ENCODE results near the gene TMEM63C.

The TMEM63C gene

DNA sequence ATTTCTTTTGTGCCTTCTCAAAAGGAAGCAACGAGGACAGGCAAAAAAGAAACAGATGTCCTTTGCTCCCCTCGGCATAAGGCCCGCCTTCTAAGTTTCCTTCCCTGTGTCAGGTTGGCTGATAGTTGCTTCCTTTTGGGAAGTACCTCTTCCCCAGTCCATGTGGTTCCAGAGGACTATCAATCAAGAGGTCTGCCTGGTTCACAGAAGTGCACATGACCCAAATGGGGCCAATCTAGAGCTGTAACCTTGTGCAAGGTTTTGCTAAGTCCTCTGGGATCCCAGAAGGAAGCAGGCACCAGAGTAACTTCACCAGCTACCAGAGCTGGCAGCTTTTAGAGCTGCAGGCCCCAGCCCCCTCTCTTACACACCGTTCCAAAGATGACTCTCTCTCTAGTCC is 42.6 kb downstream of the TMEM63C start:
- no peak for DNase-seq (ENCODE audit: low read depth)

DNA sequence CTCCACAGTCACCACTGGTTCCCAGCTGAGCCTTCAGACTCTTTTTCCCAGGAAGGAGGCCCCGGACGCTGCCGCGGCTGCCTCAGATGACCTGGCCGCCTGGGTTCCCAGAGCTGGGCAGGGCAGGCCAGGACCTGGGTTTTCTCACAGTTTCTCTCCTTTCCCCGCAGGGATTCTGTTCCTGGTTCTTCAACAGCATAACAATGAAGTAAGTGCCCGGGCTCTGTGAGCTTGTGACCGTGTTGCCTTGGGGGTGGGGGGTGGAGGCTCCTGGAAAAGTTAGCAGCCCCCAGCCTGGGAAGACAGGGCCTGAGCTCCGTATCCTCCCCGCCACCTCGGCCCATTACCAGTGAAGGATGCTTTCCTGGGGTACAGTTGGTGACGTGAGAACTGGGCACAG is 43.7 kb downstream of the TMEM63C start:
- DNase-seq (ENCODE audit: low read depth): no peak

DNA sequence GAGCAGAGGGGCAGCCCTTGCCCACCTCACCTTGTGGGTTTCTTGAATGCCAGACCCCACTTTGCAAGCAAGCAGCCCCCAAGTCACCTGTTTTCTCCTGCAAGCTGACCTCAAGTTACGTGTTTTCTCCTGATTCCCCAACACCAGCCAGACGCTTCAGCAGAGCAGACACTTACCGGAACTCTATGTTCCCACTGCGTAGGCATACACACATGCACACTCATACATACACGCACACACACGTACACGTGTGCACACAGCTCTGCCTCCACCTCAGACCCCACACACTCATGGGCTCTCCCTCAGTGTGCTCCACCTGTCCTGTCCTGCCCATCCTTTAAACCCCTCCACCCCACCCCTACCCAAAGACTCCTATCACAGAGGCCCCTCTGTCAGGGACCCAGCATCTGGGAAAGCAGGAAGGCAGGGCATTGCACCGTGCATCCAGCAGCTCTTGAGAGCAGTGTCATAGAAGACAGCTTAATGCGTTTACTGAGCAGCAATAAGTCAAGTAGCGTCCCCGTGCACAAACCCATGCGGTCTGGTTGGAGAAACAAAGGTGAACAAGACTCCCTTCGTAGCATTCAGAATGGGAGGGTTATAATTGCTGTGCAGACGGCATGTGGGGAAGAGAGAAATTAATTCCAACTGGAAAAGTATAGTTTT is 44.4 kb downstream of the TMEM63C start:
- DNase-seq (ENCODE audit: low read depth): no peak

DNA sequence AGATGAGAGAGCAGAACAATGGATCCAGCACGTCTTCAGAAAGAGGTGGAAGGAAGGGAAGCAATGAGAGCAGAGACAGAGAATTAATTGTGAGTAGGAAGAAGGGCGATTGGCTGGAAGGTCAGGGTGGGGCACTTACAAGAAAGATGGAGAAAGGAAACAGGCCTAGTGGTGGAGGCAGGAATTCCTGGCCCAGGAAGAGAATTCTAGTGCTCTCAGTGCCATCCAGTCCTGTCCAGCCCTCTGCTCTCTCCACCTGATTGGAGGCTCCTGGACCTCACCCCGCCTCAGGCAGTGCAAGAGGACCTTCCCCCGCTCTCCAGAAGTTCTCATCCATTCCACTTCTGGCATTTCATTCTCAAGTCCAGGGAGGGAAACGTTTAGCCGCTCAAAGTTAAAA is 46.5 kb downstream of the TMEM63C start:
- DNase-seq (ENCODE audit: low read depth): no peak

DNA sequence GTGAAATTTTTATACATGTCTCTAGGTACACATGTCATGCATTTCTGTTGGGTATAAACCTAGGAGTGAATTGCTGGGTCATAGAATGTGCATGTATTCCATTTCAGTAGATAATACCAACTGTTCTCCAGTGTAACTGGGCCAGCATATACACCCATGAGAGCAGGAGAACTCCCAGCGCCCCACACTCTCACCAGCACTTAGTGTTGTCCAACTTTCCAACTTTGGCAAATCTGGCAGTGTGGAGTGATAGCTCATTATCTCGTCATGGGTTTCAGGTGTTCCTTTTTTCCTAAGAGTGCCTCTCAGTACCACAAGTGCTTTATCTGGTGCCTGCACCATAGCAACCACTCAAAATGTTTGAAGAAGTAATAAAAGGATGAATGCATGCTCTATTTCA is 49.3 kb downstream of the TMEM63C start:
- no peak for DNase-seq (ENCODE audit: low read depth)

DNA sequence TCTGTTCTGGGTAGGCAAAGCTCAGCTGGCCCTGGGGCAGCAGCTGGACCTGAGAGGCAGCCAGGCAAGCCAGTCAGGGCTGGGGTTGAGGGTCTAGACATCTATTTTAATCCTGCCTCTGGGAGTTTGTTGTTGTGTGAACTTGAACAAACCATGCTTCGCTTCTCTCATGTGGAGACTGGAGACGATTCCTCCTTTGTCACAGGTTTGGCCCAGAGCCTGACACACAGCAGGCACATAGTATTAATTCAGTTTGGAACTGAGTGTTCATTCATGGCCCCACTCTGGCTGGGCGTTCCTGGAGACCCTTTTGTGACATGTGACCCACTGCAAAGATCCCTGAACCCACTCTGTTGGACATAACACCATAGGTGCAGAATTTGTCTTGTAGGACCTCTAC is 50.1 kb downstream of the TMEM63C start:
- no peak for DNase-seq (ENCODE audit: low read depth)

- no peak for DNase-seq (ENCODE audit: low read depth)
These were observed 55.2 kb downstream of the TMEM63C start for GRCh38 chr14:77236814-77237213.

DNA sequence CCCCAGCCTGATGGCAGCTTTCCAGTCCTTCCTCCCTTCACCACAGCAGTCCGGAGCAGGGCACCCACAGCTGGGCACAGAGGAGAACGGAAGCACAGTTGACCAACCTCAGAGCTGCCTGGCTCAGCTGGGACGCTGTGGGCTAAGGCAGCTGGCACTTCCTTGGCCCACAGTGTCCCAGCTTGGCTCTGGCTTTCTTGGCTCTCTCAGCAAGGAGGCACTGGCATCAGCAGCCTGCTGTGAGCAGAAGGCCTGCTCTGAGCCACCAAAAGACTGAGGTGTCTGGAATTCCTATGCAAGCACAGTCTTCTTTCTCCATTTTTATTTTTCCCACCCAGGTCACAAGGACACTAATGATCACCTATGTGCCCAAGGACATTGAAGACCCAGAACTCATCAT is 56.8 kb downstream of the TMEM63C start:
- no peak for DNase-seq (ENCODE audit: low read depth)

DNA sequence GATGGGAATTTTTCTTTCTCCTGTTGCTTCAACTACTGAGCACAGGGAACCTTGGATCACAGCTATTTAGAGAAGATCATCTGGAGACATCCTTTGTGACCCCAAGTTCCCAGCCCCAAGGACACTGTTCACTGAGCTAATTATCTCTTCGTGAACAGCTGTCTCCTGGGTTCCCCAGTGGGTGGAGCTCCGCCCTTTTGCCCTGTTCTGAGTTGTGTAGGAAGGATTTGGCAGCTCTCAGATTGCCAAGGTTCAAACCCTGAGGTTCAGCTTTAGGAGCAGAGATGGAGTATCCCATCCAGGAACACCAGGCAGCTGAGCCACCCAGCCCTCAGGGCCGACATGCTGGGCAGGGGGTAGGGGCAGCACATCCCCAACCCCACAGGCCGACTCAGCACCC is 57.4 kb downstream of the TMEM63C start:
- no peak for DNase-seq (ENCODE audit: low read depth)

GRCh38 chr14:77239412-77239811 is 57.8 kb downstream of the TMEM63C start:
- DNase-seq (ENCODE audit: low read depth): no peak

GRCh38 chr14:77240336-77240915 is 58.8 kb downstream of the TMEM63C start:
- DNase-seq (ENCODE audit: low read depth): no peak

GRCh38 chr14:77241955-77242354 is 60.4 kb downstream of the TMEM63C start:
- DNase-seq (ENCODE audit: low read depth): no peak

- DNase-seq (ENCODE audit: low read depth): no peak
These were observed 61.2 kb downstream of the TMEM63C start for GRCh38 chr14:77242752-77243151.

- no peak for DNase-seq (ENCODE audit: low read depth)
These were observed 62.3 kb downstream of the TMEM63C start for GRCh38 chr14:77243853-77244252.

DNA sequence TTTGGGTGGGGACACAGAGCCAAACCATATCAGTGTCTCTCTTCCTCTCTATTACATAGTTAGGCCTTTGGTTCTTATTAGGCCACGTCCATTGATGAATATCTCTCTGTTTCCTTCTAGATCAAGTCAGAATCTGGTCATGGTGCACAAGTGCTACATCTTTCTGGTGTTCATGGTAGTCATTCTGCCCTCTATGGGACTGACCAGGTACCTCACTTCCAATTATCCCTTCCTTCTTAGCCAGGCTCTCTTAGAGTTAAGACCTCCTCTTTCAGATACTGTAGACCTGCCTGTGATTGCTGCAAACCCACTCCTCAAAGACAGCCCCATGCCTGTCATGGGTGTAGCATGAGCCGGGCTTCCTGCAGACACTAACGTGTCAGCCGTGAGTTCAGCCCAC is 64.2 kb downstream of the TMEM63C start:
- DNase-seq (ENCODE audit: low read depth): no peak

GRCh38 chr14:77246784-77247183 is 65.2 kb downstream of the TMEM63C start:
- DNase-seq (ENCODE audit: low read depth): no peak

DNA sequence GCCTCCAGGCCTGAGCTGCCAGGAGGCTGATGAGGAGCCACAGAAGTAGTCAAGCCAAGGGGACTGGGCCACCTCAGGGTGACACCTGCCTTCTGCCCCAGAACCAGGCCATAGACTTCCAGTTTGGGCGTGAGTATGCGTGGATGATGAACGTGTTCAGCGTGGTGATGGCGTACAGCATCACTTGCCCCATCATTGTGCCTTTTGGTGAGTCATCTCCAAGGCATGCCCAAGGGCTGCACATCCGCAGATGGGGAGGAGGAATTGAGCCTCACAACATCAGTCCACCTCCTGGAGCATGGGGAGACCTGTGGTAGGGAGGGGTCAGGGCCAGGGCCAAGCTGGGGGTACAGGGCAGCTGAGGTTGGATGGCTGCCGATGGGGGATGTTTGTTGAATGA is 67.1 kb downstream of the TMEM63C start:
- no peak for DNase-seq (ENCODE audit: low read depth)

DNA sequence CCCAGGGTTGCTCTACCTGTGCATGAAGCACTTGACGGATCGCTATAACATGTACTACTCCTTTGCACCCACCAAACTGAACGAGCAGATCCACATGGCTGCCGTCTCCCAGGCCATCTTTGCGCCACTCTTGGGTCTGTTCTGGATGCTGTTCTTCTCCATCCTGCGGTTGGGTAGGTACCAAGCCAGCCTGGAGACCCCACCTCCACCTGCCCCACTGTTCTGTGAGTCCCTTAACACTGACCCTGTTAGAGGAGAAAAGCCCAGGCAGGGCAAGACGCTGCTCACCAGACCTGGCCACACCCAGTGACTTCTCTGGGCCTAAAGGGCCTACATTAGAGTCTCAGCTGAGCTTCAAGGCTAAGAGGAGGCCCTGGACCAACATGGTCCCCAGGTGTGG is 67.7 kb downstream of the TMEM63C start:
- DNase-seq (ENCODE audit: low read depth): no peak

- no peak for DNase-seq (ENCODE audit: low read depth)
These were observed 69.3 kb downstream of the TMEM63C start for GRCh38 chr14:77250927-77251326.

GRCh38 chr14:77251870-77252269 is 70.3 kb downstream of the TMEM63C start:
- DNase-seq (ENCODE audit: low read depth): no peak

DNA sequence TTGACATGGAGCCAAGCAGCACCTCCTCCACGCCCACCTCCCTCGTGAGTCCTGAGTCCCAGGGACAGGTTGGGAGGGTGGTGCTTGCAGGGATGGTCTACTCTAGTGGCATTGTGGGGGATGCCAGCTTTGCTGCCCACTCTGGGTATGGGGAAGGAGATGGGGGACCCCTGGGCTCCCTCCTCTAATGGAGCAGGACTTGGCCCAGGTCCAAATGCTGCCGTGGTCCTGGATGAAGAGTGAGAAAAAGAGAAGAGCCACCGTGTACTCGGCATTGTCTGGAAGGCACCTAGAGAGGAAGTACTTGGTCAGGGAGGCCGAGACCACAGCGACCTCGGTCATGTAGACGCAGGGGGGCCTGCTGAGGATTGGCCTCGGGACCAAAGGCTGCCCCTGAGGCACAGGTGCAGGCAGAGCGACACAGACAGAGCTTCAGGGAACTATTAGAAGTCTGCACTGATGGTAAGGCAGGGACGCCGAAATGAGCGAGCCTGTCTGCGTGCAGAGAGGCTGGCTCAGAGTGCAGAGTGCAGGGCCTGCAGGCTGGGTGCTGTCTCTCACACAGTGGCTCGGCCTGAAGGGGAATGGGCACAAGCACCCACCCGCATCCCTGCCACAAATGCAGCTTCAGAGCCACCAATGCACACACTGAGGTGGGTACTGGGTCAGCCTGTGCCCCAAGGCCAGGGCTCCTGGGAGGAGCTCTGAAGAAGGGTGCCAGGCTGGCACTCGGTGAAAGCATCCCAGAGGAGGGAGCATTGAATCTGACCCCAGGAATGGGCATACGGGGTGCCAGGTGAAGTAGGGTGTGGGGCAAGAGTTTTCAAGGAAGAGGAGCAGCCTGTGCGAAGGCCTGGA is 72.0 kb downstream of the TMEM63C start:
- DNase-seq (ENCODE audit: low read depth): no peak

DNA sequence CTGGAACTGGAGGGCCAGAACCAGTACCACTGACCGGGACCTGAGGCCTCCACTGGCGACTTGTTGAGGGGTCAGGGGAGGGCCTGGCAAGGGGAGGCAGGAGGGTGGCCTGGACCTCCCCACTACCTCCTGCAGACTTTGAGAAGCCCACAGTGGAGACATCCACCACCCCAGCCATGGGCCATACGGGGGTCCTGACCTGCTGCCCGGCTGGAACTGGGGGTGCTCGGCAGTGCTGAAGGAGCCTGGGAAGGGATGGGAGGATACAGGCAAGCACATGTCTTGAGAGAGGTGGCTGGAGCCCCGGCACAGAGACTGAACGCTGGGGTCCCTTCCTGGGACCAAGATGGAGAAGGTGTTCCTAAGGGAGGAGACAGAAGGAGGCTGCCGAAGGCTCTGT is 75.1 kb downstream of the TMEM63C start:
- DNase-seq (ENCODE audit: low read depth): no peak

- no peak for DNase-seq (ENCODE audit: low read depth)
These were observed 76.1 kb downstream of the TMEM63C start for GRCh38 chr14:77257700-77258099.
